ENCODE results near the gene EXOC6B.

The EXOC6B gene

DNA sequence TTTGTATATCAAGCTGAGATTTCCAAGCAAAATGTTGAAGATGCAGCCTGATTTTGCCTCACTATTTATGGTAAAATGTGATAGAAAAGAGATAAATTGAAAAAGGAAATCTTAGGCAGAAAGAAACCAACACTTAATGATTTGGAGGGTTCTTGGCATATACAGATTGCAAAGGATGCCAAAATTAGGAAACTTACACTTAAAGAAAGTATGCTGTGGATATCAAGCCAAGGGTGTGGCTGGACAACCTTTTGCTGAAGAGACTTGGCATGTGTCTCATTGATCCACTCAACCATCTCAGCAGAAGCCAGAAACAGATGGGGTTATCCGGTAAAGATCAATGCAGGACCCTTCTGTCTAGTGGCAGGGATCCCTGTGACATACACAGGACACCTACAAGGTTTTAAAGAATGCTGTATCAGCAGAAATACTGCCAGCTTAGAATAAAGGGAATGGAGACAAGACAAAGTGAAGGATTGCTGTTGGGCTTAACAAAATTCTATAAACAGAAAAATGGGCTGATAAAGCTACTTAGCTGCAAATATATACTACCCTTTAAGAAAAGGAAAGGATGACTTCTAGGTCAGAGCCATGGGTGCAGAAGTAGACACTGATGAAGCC is 570.9 kb downstream of the EXOC6B start:
- no peak for FAIRE-seq

DNA sequence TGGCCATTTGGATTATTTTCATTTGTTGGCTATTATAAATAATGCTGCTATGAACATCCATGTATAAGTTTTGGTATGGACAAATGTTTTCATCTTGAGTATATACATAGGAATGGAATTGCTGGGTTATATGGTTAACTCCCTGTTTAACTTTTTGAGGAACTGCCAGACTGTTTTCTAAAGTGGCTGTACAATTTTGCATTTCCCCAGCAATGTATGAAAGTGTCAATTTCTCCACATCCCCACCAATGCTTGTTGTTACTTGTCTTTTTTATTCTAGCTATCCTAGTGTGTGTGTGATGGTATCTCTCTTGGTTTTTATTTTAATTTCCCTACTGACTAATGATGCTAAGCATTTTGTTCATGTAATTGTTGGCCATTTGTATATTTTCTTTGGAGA is 587.5 kb downstream of the EXOC6B start:
- FAIRE-seq, result no peak

DNA sequence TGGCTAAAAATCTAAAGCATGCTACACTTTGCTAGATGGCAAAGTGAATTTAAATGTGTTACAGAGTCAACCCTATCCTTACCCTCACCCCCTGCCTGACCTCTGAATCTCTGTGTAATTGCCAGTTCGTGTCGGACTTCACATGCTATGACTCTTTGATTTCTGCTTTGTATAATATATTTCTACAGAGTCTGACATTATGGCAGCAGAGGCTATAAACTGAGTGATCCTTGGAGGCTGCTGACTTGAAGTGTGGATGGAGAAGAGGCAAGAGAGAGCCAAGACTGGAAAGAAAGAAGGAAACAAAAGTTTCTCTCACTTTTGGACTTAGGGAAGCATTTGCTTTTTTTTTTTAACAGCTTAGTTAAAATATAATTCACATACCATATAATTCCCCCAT is 588.3 kb downstream of the EXOC6B start:
- FAIRE-seq, result no peak

DNA sequence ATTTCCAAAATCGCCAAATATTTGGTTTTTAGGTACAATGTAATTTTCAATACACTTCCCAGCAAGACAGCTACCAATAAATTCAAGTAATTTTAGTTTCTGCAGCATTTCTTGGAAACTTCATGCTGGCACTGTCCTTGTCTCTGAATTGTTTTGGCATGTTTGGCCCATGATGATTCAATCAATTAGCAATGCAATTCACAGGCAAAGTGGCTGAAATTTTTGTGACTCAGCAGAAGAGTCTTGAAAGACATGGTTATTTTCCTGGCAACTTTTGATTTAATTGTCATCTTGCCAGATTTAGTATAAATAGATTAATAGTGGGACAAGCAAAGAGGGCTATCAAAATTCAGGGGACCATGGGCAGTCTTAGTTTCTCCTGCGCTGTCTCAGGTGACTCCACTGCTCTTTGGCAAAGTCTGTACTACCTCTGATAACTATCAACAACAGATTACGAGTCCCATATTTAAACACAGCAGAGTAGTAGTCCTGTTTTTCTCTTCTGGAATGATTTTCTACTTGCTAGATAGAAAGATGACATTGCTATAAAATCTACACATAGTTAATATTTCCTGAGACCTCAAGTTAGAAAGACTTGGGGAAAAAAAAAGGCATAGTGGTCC is 589.3 kb downstream of the EXOC6B start:
- FAIRE-seq, result no peak

DNA sequence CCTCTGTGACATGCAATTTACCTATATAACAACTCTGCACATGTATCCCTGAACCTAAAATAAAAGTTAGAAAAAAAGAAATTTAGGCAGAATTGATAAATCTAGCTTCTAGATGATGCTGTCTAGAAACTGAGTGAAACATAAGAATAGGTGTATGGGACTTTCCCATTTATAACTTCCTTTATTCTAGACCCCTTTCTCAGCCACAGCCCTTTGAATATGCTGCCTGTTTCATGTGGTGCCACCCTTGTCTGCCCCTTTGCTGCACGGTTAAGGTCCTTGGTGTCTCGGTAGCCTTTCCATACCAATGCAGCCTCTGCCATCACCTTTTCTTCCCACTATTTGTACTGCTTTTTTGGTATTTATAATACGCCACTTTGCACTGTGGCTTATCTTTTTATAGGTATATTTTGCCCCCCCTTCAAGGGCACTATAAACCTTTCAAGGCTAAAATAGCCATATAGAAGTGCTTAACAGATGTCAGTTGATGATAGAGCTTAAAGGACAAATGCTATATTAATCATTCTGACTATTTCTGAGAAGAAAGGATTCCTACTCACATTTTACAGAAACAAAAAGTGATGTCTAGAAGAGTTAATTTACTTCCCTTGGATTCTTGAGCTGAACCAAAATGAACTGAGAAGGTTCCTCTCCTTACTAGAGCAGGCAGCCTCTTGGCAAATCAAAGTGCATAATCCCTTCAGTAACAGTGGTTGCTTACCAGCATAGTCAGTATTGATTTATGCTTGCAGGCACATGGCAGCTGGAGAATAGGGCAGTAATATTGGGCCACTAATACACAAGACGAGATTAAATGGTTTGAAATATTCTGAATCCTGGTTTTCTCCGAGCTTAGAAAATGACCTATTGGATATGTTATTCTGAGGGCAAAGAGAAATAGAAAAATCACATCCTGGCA is 590.1 kb downstream of the EXOC6B start:
- FAIRE-seq, result no peak

DNA sequence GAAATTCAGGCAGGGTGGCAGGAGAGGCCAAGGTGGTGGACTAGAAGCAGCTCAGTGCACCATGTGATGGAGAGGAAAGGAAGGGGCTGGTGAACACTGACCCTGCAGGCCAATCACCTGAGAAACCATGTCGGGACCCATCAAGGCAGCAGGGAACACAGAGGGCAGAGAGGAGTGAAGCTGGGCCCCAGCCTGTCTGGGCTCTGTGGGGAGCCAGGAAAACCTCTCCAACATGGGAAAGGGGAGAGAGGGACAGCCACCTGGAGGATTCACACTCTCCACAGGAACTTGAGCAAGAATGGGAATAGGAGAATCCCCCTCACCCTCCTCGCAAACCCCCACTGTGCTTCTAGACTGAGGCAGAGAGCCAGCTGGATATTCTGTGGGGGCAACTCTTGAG is 592.6 kb downstream of the EXOC6B start:
- FAIRE-seq, result no peak

DNA sequence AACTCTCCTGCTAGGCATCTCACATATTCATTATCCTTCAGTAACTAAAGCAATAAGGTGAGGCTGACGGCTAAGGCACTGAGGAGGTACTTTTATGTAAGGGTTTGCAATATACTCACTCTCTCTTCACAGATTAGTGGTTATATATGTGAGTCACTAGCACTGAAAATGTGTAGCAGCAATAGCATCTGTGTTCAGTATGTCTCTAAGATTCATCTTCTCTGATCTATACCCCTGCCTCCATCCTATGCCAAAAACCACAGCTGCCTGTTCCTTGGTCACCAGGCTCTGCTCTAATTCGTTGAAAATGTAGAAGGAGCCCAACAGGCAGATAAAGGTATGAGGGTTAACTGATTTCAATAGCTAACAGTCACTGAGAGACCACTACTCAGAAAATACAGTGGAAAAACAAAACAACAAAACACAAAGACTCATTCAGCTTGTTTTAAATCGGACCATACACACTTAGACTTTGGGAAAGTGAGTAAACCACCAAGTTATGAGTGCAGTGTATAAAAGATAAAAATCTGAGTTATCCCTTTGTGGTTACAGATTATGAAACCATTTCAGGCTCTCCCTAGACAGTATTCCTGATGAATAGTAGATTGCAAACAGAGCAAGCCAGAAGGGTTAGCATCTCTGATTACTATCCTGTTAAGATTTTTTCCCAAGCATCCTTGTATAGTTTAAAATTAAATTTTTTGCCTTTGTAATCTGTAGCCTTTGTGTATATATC is 602.8 kb downstream of the EXOC6B start:
- no peak for FAIRE-seq

DNA sequence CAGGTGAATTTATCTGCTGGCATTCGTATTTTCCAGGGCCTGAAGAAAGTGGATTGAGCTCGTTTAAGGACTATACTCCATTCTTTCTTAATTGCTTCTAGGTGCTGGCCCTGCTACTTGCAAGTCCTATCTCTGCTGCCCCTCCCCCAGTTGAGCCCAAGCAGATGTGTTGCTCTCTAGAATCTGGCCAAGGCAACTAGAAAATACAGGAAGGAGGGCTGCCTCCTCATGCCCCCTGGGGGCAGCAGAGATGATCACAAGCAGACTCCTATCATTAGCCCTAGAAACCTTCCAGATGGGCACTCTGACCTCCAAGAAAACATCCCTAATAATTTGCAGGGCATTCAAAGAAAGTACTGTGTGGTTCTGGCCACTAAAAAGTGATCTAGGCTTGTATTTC is 605.7 kb downstream of the EXOC6B start:
- FAIRE-seq, result no peak

DNA sequence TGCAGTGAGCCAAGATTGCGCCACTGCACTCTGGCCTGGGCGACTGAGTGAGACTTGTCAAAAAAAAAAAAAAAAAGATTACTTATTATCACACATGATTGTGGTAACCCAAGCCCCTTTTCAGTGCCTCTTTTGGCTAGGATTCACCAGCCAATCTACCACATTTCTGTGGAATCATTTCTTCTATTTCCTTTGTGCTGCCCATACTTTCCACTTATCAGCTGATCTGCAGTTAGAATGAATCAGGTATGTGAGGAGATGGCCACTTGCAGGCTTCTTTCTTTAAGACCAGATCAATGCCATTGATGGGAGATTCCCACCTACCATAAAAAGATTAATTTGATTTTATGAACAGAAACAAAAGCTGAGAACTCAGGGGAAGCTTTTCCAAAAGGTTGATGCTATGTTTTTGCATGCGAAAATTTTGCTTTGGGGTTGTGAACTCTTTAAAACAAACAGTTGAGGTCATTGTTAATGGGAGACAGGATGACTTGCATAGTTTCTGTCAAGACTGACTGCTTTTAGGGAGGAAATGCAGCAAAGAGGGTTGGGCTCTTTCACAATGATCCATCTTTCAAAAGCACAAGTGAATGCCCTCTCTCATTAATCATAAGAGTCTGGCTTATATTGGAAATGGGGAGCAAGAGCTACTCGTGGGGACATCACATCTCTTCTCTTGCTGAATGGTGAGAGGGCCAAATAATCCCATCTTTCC is 611.2 kb downstream of the EXOC6B start:
- FAIRE-seq, result no peak

DNA sequence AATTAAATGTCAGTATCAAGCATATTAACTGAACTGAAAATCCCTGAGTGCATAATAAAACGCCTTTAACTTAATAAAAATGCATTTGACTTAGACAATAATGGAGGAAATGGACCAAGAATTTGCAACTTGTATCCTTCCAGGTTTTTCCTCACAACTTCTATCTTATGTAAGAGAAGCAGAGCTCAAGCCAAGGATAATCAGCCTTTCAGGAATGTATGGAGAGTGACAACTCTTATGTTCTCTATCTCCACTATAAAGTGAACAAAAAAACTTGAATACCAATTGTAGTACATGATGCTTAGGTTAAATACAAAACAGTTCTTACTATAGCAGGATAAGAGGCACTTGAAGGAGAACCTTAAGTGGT is 613.4 kb downstream of the EXOC6B start:
- FAIRE-seq, result no peak

DNA sequence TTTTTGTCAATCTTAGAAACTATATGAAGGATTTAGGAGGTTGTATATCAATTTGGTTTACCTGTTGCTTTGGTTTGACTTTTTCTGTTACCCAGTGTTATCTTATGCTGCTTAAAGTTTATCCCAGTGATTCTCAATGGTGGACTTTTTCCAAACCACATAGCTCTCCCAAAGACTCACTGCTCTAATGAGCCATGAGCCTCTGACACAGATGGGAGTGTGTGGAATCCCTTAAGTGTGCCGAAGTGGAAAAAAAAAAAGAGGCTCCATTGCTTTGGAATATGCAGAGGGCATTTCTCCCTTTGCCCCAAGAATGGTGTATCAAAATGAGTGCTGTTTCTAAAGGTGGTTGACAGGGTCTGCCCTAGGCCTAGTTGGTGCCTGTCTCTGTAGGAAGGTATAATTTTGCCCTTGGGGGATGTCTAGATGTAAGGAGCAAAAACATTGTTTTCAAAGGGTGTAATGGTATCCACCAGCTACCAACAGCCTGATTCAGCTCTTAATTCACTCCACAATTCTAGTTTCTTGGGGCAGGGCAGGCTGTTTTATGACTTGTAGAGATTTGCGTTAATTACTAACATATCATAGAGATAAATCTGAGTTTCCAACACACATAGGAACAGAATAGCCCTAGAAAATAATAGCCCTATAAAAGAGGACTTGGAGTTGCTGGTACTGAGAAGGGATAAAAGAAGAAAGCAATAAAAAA is 613.9 kb downstream of the EXOC6B start:
- peak; percentile 70 for FAIRE-seq

DNA sequence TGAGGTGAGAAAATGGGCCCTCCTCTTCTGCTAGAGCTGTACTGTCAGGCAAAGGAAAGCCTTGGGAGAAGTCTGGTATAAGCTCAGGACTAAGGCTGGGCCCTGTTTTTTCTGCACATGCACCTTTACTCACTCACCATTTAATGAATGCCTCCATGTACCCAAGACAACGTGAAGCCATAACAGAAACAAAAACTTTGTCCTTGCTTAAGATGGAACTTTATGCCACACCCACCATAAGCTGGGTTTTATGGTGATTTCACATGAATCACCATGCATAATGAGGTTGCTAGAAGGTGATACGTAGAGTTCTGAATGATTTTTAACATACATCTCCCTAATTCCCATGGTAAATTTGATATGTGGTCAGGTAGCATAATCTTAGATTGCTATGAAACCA is 614.5 kb downstream of the EXOC6B start:
- FAIRE-seq, result no peak

DNA sequence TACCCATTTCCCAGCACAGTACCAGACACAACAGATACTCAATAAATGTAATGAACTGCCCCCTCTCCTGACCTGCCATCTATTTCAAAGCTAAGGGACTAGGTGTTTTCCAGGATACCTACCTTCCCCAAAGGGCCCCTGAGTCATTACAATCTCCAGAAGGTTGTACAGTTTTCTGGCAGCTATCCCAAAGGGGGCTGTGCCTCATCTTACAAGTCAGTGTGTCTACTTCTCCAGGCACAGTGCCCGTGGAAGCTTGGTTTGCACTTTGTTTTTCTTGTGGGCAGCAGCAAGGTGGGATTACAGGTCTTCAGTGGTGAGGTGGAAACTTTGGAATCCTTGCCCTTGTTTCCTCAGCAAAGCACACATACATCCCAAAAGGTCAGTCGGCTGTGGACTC is 615.4 kb downstream of the EXOC6B start:
- no peak for FAIRE-seq

DNA sequence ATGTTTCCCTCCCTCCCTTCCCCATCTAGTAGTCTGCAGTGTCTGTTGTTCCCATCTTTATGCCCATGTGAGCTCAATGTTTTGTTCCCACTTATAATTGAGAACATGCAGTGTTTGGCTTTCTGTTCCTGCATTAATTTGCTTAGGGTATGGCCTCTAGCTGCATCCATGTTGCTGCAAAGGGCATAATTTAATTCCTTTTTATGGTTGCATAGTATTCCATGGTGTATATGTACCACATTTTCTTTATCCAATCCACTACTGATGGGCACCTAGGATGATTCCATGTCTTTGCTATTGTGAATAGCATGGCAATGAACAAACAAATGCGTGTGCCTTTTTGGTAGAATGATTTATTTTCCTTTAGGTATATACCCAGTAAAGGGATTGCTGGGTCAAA is 617.6 kb downstream of the EXOC6B start:
- no peak for FAIRE-seq

DNA sequence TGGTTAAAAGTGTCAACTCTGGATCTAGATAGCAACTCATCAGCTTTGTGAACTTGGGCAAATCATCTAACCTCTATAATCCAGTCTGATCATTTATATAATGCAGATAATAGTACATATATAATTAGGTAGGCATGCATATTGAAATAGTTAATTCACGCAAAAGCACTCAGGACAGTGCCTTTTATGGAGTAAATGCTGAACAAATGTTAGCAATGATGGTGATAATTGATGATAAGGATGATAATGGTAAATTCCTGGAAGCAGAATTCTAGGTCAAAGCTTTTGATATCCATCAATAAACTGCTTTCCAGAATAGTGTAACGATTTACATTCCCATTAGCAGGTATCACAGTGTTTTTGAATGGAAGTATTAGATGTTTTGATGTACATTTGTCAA is 618.5 kb downstream of the EXOC6B start:
- no peak for FAIRE-seq

DNA sequence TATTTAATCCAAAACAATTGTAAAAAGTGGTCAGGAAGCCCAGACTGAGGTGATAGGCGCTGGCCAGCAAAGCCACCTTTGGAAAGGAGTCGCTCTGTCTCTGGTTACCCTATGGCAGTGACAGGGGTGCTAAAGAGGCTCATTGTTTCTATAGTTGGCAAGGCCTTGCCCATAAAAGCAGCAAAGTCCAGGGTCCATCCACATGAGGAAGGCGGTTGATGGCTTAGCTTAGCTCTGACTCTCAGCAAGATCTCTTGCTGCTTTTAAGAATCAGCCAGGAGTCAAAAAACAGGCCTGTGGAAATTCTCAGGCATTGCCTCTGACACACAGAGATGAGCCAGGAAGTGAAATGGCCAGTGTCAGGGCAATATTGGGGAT is 620.3 kb downstream of the EXOC6B start:
- no peak for FAIRE-seq

DNA sequence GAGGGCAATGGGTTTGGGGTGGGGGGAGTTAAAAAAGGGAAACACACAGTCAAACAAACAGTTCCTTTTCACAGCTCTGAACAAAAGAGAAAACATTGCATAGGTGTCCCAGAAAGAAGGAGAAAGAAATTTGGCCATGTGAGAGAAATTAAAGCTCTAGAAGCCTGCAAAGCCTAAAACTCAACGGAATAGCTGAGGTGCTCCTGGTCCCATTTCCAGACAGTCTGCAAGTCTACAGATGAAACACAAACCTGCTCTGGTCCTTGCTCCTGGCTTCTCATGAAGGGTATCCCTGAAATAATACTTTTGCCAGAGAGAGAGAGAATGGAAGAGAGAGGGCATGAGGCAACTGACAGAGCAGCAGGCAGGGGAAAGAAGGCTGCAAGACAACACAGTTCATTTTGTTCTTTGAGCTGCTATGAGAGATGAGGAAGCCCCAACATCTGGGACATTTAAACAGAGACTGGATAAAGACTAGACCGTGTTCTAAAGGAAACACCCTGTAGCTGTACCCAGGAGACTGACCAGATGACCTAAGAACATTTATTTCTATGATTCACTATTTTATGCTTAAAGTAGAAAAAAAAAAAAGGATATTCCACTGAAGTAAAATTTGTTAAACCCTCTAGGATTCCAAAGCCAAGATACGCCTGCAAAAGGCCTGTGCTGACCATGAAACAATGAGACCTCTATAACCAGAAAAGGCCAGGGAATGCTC is 620.9 kb downstream of the EXOC6B start:
- FAIRE-seq, result no peak

DNA sequence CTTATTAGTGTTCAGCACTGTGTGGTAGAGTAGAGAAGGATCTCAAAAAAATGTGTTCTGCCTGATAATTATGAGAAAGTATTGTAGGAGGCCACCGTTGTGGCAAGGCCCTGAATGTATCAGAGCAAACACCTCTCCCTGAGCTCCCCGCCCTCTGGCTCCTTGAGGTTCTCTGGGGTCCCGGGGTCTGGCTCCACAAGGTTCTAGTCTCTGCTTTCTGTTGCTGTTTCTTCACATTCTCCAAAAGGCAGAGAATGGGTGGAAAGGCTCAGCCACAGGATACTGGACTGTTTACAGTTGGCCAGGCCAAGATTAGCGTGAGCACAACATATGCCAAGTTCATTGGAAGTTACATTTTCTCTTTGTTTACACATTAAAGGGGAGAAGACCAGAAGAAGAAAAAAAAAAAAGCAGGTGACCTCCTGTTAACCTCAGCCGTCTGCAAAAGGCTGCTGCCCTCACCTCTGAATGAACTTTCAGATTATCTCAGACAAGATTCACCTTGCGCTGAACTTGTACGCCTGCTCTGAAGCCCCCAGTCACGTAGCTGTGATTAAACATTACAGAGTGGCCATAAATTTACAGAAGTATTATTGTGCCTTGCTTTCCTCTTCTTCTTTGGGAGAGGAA is 621.6 kb downstream of the EXOC6B start:
- FAIRE-seq, result no peak

DNA sequence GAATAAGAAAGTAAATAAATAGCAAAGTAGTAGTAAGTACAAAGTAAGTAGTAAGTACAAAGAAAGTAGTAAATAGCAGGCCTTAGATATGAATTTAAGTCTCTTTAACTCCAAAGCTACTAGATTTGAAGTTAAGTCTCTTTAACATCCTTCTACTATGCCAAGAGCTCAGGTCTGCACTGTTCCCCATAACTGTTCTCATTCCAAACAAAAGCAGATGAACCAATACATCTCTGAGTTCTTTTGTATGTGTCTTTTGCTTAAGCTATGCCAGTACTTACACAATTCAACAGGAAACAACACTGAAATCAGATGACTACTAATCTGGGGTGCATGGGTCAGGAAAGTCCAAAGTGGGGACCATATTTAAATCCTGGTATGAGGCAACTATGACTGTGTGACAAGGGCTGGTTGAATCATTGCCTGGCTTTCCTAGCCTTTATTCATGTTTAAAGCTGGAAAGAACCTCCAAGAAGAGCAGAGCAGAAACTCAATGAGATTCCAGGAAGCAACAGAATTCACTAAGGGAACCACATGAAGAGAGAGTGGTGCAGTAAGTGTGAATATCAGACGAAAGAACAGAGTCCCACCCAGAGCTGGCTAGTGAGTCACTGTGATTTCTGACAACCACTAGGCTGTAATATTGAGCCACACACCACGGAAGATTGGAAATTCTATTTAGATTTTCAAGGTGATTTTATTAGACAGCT is 627.1 kb downstream of the EXOC6B start:
- FAIRE-seq, result no peak

DNA sequence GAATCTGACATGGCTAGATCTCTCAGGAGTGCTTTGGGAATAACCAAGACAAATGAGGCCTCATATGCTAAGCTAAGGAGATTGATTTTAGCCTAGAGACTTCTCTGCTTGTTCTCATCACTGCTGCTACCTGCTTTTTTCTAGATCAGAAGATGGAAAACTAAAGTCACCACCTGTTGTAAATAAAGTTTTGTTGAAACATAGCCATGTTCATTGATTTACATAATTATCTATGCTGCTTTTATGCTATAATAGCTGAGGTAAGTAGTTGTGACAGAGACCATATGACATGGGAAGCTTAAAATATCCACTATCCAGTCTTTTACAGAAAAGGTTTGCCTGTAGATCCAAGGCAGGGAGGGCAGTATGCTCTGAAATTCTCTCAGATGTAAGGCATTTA is 632.1 kb downstream of the EXOC6B start:
- FAIRE-seq, result no peak

Measured in islet of Langerhans (tissue), 1 donor.